ENCODE data around the gene DDA1.

DDA1 gene

GRCh38 chr19:17333611-17334413 lies 24.4 kb downstream of the DDA1 start:
- peak overlapping the region; percentile 92 for H3K4me3 ChIP-seq (ENCODE audit: low read length)
- WGBS, result 24% methylated on average over 52 of the region's 52 CpGs

GRCh38 chr19:17334414-17335409 lies 25.3 kb downstream of the DDA1 start, which contains the start of gene ANO8:
ANO8 (minus strand) TSS chr19:17334855; CDS start chr19:17334670, 185 bp downstream.
- Histone ChIP-seq H3K9me3 (ENCODE audit: insufficient read depth, low read depth, low read length) (no peaks in the 10 kb centered on the region), H3K4me1 (ENCODE audit: insufficient read depth, low read length) (peaks cover 2% of the 10 kb centered on the region; the same call in 1 of the 2 replicates), H3K4me3 (ENCODE audit: low read length) (peak within 1 kb of the TSS; percentile 92), H3K27me3 (ENCODE audit: insufficient read depth, low read length) (0 out of 2 replicates have a peak, but pooled peaks cover 2% of the 10 kb centered on the region), H3K9ac (ENCODE audit: low read depth, low read length) (peak within 1 kb of the TSS; percentile 91), H3K36me3 (ENCODE audit: insufficient read depth, low read length) (peaks cover 6% of the 10 kb centered on the region; the same call in 1 of the 2 replicates), H3K27ac (ENCODE audit: low read depth, low read length) (peak within 1 kb of the TSS; percentile 75; the same call in 1 of the 2 replicates)
- WGBS, result 4% methylated on average over 86 of the region's 86 CpGs

More at GRCh38 chr19:17333611-17334413, 24.4 kb downstream of the DDA1 start:
- Histone ChIP-seq H3K36me3 (ENCODE audit: insufficient read depth, low read length) (peaks cover 6% of the 10 kb centered on the region; the same call in 1 of the 2 replicates), H3K9me3 (ENCODE audit: insufficient read depth, low read depth, low read length) (no peaks in the 10 kb centered on the region), H3K4me1 (ENCODE audit: insufficient read depth, low read length) (no peaks in the 10 kb centered on the region), H3K9ac (ENCODE audit: low read depth, low read length) (peak overlapping the region; percentile 91), H3K27me3 (ENCODE audit: insufficient read depth, low read length) (peaks cover 7% of the 10 kb centered on the region), H3K27ac (ENCODE audit: low read depth, low read length) (peak overlapping the region; percentile 8; the same call in 1 of the 2 replicates)

- H3K36me3 ChIP-seq (ENCODE audit: insufficient read depth, low read length), result peaks cover 6% of the 10 kb centered on the region; the same call in 1 of the 2 replicates
- 88% methylated on average over 10 of the region's 10 CpGs for whole genome bisulfite sequencing
- no peak overlapping the region for H3K27ac ChIP-seq (ENCODE audit: low read depth, low read length)
- H3K4me1 ChIP-seq (ENCODE audit: insufficient read depth, low read length), result peaks cover 2% of the 10 kb centered on the region; the same call in 1 of the 2 replicates
- no peak overlapping the region for H3K4me3 ChIP-seq (ENCODE audit: low read length)
- no peaks in the 10 kb centered on the region for H3K9me3 ChIP-seq (ENCODE audit: insufficient read depth, low read depth, low read length)
- no peak overlapping the region for H3K9ac ChIP-seq (ENCODE audit: low read depth, low read length)
- H3K27me3 ChIP-seq (ENCODE audit: insufficient read depth, low read length), result no peaks in the 10 kb centered on the region
Measured at GRCh38 chr19:17335575-17335974, 26.2 kb downstream of the DDA1 start.

GRCh38 chr19:17336872-17337674 lies 27.7 kb downstream of the DDA1 start, which contains the start of gene GTPBP3:
GTPBP3 (plus strand) TSS chr19:17337553; CDS start chr19:17337612, 59 bp downstream.
- H3K4me3 ChIP-seq (ENCODE audit: low read length), result peak within 1 kb of the TSS; percentile 89
- peaks cover 5% of the 10 kb centered on the region; the same call in 1 of the 2 replicates for H3K4me1 ChIP-seq (ENCODE audit: insufficient read depth, low read length)
- peak within 1 kb of the TSS; percentile 87 for H3K9ac ChIP-seq (ENCODE audit: low read depth, low read length)
- H3K27ac ChIP-seq (ENCODE audit: low read depth, low read length), result peak within 1 kb of the TSS; percentile 88
- H3K27me3 ChIP-seq (ENCODE audit: insufficient read depth, low read length), result no peaks in the 10 kb centered on the region
- H3K36me3 ChIP-seq (ENCODE audit: insufficient read depth, low read length), result peaks cover 16% of the 10 kb centered on the region
- H3K9me3 ChIP-seq (ENCODE audit: insufficient read depth, low read depth, low read length), result no peaks in the 10 kb centered on the region
- under 1% methylated on average over 41 of the region's 41 CpGs for WGBS

- peaks cover 18% of the 10 kb centered on the region for H3K36me3 ChIP-seq (ENCODE audit: insufficient read depth, low read length)
- peak overlapping the region; percentile 13; the same call in 1 of the 2 replicates for H3K27ac ChIP-seq (ENCODE audit: low read depth, low read length)
- H3K4me3 ChIP-seq (ENCODE audit: low read length), result peak overlapping the region; percentile 89
- 8% methylated on average over 50 of the region's 50 CpGs for WGBS
- no peaks in the 10 kb centered on the region for H3K9me3 ChIP-seq (ENCODE audit: insufficient read depth, low read depth, low read length)
- peaks cover 5% of the 10 kb centered on the region; the same call in 1 of the 2 replicates for H3K4me1 ChIP-seq (ENCODE audit: insufficient read depth, low read length)
- H3K9ac ChIP-seq (ENCODE audit: low read depth, low read length), result peak overlapping the region; percentile 83
- no peaks in the 10 kb centered on the region for H3K27me3 ChIP-seq (ENCODE audit: insufficient read depth, low read length)
Measured at GRCh38 chr19:17337675-17338432, 28.5 kb downstream of the DDA1 start.

GRCh38 chr19:17338433-17339078 lies 29.2 kb downstream of the DDA1 start:
- H3K4me1 ChIP-seq (ENCODE audit: insufficient read depth, low read length), result peaks cover 5% of the 10 kb centered on the region; the same call in 1 of the 2 replicates
- 93% methylated on average over 27 of the region's 30 CpGs for whole genome bisulfite sequencing
- H3K9me3 ChIP-seq (ENCODE audit: insufficient read depth, low read depth, low read length), result no peaks in the 10 kb centered on the region
- no peak overlapping the region for H3K9ac ChIP-seq (ENCODE audit: low read depth, low read length)
- no peak overlapping the region for H3K27ac ChIP-seq (ENCODE audit: low read depth, low read length)
- no peaks in the 10 kb centered on the region for H3K27me3 ChIP-seq (ENCODE audit: insufficient read depth, low read length)
- peaks cover 13% of the 10 kb centered on the region; the same call in 1 of the 2 replicates for H3K36me3 ChIP-seq (ENCODE audit: insufficient read depth, low read length)
- H3K4me3 ChIP-seq (ENCODE audit: low read length), result peak overlapping the region; percentile 89

GRCh38 chr19:17339088-17339741 lies 29.9 kb downstream of the DDA1 start:
- Histone ChIP-seq H3K9me3 (ENCODE audit: insufficient read depth, low read depth, low read length) (no peaks in the 10 kb centered on the region), H3K4me1 (ENCODE audit: insufficient read depth, low read length) (peaks cover 5% of the 10 kb centered on the region; the same call in 1 of the 2 replicates), H3K27me3 (ENCODE audit: insufficient read depth, low read length) (no peaks in the 10 kb centered on the region), H3K27ac (ENCODE audit: low read depth, low read length) (no peak overlapping the region), H3K36me3 (ENCODE audit: insufficient read depth, low read length) (peaks cover 13% of the 10 kb centered on the region; the same call in 1 of the 2 replicates), H3K4me3 (ENCODE audit: low read length) (no peak overlapping the region), H3K9ac (ENCODE audit: low read depth, low read length) (no peak overlapping the region)
- WGBS, result 89% methylated on average over 33 of the region's 34 CpGs

GRCh38 chr19:17340302-17340870 lies 31.0 kb downstream of the DDA1 start:
- WGBS, result 40% methylated on average over 21 of the region's 21 CpGs
- no peak overlapping the region; the same call in 1 of the 2 replicates for H3K27ac ChIP-seq (ENCODE audit: low read depth, low read length)
- no peak overlapping the region for H3K9ac ChIP-seq (ENCODE audit: low read depth, low read length)
- H3K4me3 ChIP-seq (ENCODE audit: low read length), result 0 out of 2 replicates have a peak overlapping the region, but pooled peaks have one; percentile 30
- H3K27me3 ChIP-seq (ENCODE audit: insufficient read depth, low read length), result no peaks in the 10 kb centered on the region
- peaks cover 13% of the 10 kb centered on the region; the same call in 1 of the 2 replicates for H3K36me3 ChIP-seq (ENCODE audit: insufficient read depth, low read length)
- H3K9me3 ChIP-seq (ENCODE audit: insufficient read depth, low read depth, low read length), result no peaks in the 10 kb centered on the region
- H3K4me1 ChIP-seq (ENCODE audit: insufficient read depth, low read length), result peaks cover 5% of the 10 kb centered on the region; the same call in 1 of the 2 replicates
